Nephron progenitor cell (in vitro differentiated cells): Measurements from ENCODE around the gene CFAP77.

Source experiments
- DNase-seq: peaks from one replicate; pipeline ENCODE4 v3.0.0; 2021
- H3K27ac Mint-ChIP-seq: 2 replicates; pipeline ENCODE4 v1.8.0; 2021; ENCODE audit warnings: mild to moderate bottlenecking, moderate library complexity, mixed read lengths
- H3K27me3 Mint-ChIP-seq: 2 replicates; pipeline ENCODE4 v1.8.0; 2021; ENCODE audit warnings: mild to moderate bottlenecking, low read depth, mixed read lengths; ENCODE audit not compliant: poor library complexity
- H3K36me3 Mint-ChIP-seq: 2 replicates; pipeline ENCODE4 v1.8.0; 2021; ENCODE audit warnings: low read depth, mixed read lengths
- H3K4me1 Mint-ChIP-seq: 2 replicates; pipeline ENCODE4 v1.8.0; 2021; ENCODE audit warnings: mixed read lengths
- H3K4me3 Mint-ChIP-seq: 2 replicates; pipeline ENCODE4 v1.8.0; 2021; ENCODE audit warnings: mild to moderate bottlenecking, moderate library complexity, mixed read lengths
- H3K9me3 Mint-ChIP-seq: 2 replicates; pipeline ENCODE4 v1.8.0; 2021; ENCODE audit warnings: mild to moderate bottlenecking, moderate library complexity, mixed read lengths
- TF ChIP-seq, protein P1 (sequence below): fragments of 200-600 bp; sonication (generic); IDR thresholded peaks from 2 replicates; pipeline ENCODE4 v1.5.0; 2021; ENCODE audit warnings: antibody characterized with exemption

CFAP77 gene

DNA sequence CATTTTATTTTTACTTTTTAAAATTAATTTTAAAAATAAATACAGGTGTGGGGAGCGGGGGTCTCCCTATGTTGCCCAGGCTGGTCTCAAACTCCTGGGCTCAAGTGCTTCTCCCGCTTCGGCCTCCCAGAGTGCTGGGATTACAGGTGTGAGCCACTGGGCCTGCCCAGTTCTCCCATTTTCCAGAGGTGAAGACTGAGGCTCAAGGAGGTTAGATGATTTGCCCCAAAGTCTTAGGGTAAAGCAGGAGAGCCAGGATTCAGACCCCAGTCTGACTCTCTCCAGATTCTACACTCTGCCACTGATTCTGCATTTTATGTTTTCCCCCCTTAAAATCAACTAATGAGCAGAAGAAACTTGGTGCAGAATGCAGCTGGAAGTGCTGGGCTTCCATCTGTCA is 36.9 kb downstream of the CFAP77 start:
- Mint-ChIP-seq H3K4me1 (peaks cover under 1% of the 10 kb centered on the region), H3K27ac (no peak overlapping the region), H3K27me3 (peaks cover 60% of the 10 kb centered on the region), H3K36me3 (no peaks in the 10 kb centered on the region), H3K9me3 (no peaks in the 10 kb centered on the region), H3K4me3 (no peak overlapping the region)
- no peak for DNase-seq
- TF ChIP-seq, protein P1, sequence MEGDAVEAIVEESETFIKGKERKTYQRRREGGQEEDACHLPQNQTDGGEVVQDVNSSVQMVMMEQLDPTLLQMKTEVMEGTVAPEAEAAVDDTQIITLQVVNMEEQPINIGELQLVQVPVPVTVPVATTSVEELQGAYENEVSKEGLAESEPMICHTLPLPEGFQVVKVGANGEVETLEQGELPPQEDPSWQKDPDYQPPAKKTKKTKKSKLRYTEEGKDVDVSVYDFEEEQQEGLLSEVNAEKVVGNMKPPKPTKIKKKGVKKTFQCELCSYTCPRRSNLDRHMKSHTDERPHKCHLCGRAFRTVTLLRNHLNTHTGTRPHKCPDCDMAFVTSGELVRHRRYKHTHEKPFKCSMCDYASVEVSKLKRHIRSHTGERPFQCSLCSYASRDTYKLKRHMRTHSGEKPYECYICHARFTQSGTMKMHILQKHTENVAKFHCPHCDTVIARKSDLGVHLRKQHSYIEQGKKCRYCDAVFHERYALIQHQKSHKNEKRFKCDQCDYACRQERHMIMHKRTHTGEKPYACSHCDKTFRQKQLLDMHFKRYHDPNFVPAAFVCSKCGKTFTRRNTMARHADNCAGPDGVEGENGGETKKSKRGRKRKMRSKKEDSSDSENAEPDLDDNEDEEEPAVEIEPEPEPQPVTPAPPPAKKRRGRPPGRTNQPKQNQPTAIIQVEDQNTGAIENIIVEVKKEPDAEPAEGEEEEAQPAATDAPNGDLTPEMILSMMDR = no peak

DNA sequence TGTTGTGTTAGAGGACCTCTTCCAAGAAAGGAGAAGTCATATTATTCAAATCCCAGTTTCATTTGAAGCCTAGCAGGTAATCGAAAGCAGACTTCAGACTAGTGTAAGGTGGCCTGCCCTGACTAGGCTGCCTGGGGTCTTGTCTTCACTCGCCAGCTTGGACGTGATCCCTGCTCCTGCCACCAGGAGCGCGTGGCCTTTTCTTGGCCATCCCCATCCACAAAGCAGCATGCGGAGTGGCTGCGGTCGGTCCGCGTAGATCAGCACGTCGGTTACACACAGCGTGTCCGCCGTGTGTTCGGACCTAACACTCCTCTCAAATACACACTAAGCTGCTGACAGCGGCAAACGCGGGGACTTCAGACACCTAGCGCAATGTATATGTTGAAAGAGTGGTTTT is 37.3 kb downstream of the CFAP77 start:
- Mint-ChIP-seq H3K4me3 (no peak overlapping the region), H3K9me3 (no peaks in the 10 kb centered on the region), H3K36me3 (no peaks in the 10 kb centered on the region), H3K27ac (no peak overlapping the region), H3K27me3 (peaks cover 59% of the 10 kb centered on the region), H3K4me1 (no peaks in the 10 kb centered on the region)
- TF ChIP-seq, protein P1 = peak; percentile 61
- DNase-seq = peak; percentile 67

- H3K4me1 Mint-ChIP-seq = no peaks in the 10 kb centered on the region
- peaks cover 59% of the 10 kb centered on the region for H3K27me3 Mint-ChIP-seq
Observed at GRCh38 chr9:132447902-132448301, 37.9 kb downstream of the CFAP77 start.

GRCh38 chr9:132451276-132451675 is 41.3 kb downstream of the CFAP77 start:
- no peak overlapping the region for H3K27ac Mint-ChIP-seq
- no peaks in the 10 kb centered on the region for H3K9me3 Mint-ChIP-seq
- peaks cover 2% of the 10 kb centered on the region for H3K4me1 Mint-ChIP-seq
- TF ChIP-seq, protein P1 = no peak
- no peak overlapping the region for H3K4me3 Mint-ChIP-seq
- H3K27me3 Mint-ChIP-seq = peaks cover 40% of the 10 kb centered on the region
- DNase-seq = no peak
- no peaks in the 10 kb centered on the region for H3K36me3 Mint-ChIP-seq

More at GRCh38 chr9:132447902-132448301, 37.9 kb downstream of the CFAP77 start:
- H3K27ac Mint-ChIP-seq = no peak overlapping the region
- DNase-seq = no peak
- no peaks in the 10 kb centered on the region for H3K36me3 Mint-ChIP-seq
- H3K4me3 Mint-ChIP-seq = no peak overlapping the region
- H3K9me3 Mint-ChIP-seq = no peaks in the 10 kb centered on the region
- TF ChIP-seq, protein P1 = no peak

DNA sequence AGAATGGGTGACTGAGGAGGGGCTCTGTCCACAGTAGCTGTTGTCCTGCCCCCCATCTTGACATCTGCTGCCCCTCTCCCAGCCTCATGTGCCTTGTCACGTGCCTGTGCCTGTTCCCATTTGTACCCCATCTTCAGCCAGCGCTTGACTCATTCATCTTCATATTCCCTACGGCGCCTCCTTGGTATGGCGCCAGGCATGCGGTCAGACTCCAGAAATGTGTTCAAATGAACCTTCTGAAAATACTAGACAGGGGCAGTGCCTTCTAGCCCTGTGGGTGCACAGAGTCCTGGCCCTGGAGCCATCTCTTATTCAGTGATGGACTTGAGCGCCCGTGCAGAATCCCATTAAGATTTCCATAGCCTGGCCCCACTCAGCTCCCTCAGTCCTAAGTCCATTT is 46.2 kb downstream of the CFAP77 start:
- H3K9me3 Mint-ChIP-seq = no peaks in the 10 kb centered on the region
- DNase-seq = no peak
- TF ChIP-seq, protein P1 = no peak
- peaks cover 32% of the 10 kb centered on the region for H3K4me1 Mint-ChIP-seq
- H3K4me3 Mint-ChIP-seq = no peak overlapping the region
- no peaks in the 10 kb centered on the region for H3K36me3 Mint-ChIP-seq
- peaks cover 18% of the 10 kb centered on the region for H3K27me3 Mint-ChIP-seq
- no peak overlapping the region for H3K27ac Mint-ChIP-seq

DNA sequence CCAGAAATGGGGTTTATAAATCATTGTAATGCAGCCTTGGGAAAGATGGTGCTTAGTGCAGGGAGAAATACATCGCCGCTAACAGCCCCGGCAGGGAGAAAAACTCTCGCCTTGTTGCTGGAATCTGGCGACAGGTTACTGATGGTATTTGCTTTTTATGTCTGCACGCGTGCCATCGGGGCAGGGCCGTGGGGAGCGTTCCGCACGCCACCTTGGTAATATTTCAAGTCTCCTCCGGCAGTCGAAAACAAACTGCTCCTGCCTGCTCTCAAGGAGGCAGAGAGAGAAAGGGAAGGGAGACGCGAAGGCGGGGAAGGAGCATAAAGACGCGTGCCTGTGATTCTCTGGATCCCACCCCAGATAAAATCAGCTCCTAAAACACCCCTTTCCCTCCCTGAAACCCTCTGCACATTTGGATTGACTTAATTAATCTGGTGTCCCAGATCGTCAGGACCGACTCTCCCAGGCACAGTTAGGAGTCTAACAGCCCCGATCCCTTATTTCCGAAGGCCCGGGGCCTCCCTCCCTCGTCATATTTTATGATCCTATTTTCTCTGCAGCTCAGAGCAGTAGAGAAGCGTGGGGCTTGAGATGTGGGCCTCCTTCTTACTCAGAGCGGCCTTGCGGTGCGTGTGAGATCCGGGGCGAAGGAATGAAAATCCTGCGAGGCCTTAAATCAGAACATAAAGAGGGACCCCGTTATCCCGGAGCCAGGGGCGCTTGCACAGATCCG is 47.7 kb downstream of the CFAP77 start:
- TF ChIP-seq, protein P1 = no peak
- Mint-ChIP-seq H3K36me3 (no peaks in the 10 kb centered on the region), H3K27me3 (peaks cover 8% of the 10 kb centered on the region), H3K27ac (peak overlapping the region; percentile 90), H3K4me3 (peak overlapping the region; percentile 70), H3K4me1 (peaks cover 45% of the 10 kb centered on the region), H3K9me3 (no peaks in the 10 kb centered on the region)
- peak; percentile 49 for DNase-seq
